Keratinocyte (primary cell): ENCODE results near the gene NLRP3.

Source experiments
- EZH2 ChIP-seq: IDR thresholded peaks from one replicate; pipeline ENCODE4 v1.6.1; 2012; ENCODE audit warnings: inconsistent platforms, mild to moderate bottlenecking, low read length, moderate library complexity
- TF ChIP-seq, protein P1 (sequence below), 3 experiments: IDR thresholded peaks in 1 of 3; conservative IDR thresholded peaks in 1 of 3; optimal IDR thresholded peaks in 1 of 3; 2 replicates in 2 of 3; 3 replicates in 1 of 3; pipeline versions ENCODE3 to v1.5.1; 2011; ENCODE audit warnings: low read length in 3 of 3, mild to moderate bottlenecking in 3 of 3, moderate library complexity in 2 of 3, control low read depth in 1 of 3, inconsistent platforms in 1 of 3; ENCODE audit not compliant: insufficient read depth in 2 of 3; ENCODE audit errors: extremely low read depth in 1 of 3

DNA sequence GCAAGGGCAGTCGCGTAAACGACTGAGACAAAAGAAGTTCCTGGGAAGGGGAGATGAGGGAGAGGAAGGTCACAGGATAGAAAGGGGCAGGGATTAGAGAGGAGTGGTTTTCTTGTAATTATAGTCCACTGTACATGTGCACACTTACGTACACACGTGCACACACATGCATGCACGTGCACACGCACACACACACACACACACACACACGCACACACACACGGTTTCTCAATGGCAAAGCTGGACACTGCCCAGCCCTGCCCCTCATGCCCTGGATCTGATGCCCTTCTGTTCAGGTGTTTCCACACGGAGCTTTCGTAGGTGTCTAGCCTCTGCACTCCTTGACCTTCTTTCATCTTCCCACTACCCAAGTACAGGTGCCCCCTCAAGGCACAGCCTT is 38.0 kb downstream of the NLRP3 start:
- TF ChIP-seq, protein P1, sequence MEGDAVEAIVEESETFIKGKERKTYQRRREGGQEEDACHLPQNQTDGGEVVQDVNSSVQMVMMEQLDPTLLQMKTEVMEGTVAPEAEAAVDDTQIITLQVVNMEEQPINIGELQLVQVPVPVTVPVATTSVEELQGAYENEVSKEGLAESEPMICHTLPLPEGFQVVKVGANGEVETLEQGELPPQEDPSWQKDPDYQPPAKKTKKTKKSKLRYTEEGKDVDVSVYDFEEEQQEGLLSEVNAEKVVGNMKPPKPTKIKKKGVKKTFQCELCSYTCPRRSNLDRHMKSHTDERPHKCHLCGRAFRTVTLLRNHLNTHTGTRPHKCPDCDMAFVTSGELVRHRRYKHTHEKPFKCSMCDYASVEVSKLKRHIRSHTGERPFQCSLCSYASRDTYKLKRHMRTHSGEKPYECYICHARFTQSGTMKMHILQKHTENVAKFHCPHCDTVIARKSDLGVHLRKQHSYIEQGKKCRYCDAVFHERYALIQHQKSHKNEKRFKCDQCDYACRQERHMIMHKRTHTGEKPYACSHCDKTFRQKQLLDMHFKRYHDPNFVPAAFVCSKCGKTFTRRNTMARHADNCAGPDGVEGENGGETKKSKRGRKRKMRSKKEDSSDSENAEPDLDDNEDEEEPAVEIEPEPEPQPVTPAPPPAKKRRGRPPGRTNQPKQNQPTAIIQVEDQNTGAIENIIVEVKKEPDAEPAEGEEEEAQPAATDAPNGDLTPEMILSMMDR (optimal IDR thresholded peaks at IDR 0.05 in 1 of 3, IDR thresholded peaks at IDR 0.05 in 1 of 3, conservative IDR thresholded peaks at IDR 0.05 in 1 of 3; ENCODE audit: extremely low read depth in 1 of 3, insufficient read depth in 2 of 3, low read length in 3 of 3) = no peak
- TF ChIP-seq EZH2 = no peak
